K562 (cell line): ENCODE data around the gene TSPAN3. TPM values are rescaled to one million over a fixed set of nuclear protein-coding genes. Genes with fewer than 3 reads are reported as not detected.

Source experiments
- FOXP1 ChIP-seq: sonication (generic); formaldehyde crosslinking; IDR thresholded peaks from 2 replicates; pipeline ENCODE4 v1.8.0; 2022; ENCODE audit warnings: mild to moderate bottlenecking, missing genetic modification reagents
- GABPB2 ChIP-seq: fragments of 250-450 bp; sonication (Bioruptor Pico); conservative IDR thresholded peaks from 2 replicates; pipeline ENCODE4 v1.5.1; 2021; ENCODE audit warnings: mild to moderate bottlenecking
- HDAC1 ChIP-seq, 2 experiments: fragments of 450-650 bp; IDR thresholded peaks; 2 replicates each; pipeline ENCODE4 v1.6.1; 2016 to 2017; ENCODE audit warnings: inconsistent platforms in 1 of 2, mild to moderate bottlenecking in 1 of 2, moderate library complexity in 1 of 2
- MTA2 ChIP-seq: fragments of 450-650 bp; IDR thresholded peaks from 2 replicates; pipeline ENCODE4 v1.6.1; 2016; ENCODE audit warnings: low read depth
- NFIC ChIP-seq: fragments of 450-650 bp; IDR thresholded peaks from 2 replicates; pipeline ENCODE4 v1.6.1; 2017; ENCODE audit warnings: mild to moderate bottlenecking, inconsistent platforms
- PRDM10 ChIP-seq: fragments of 450-650 bp; IDR thresholded peaks from 2 replicates; pipeline ENCODE4 v1.6.1; 2018; ENCODE audit not compliant: partially characterized antibody
- RCOR1 ChIP-seq, 2 experiments: IDR thresholded peaks; 2 replicates each; pipeline ENCODE4 v1.6.1; 2012; ENCODE audit warnings: low read depth in 2 of 2, low read length in 2 of 2, borderline replicate concordance in 1 of 2, improper control_type of control experiment in 1 of 2
- TSHZ1 ChIP-seq: fragments of 250-450 bp; sonication (Bioruptor Pico); IDR thresholded peaks from 2 replicates; pipeline ENCODE4 v1.4.0; 2020; ENCODE audit warnings: mild to moderate bottlenecking, moderate library complexity
- ZNF324 ChIP-seq: fragments of 250-450 bp; sonication (Bioruptor Pico); IDR thresholded peaks from 2 replicates; pipeline ENCODE4 v1.4.0; 2020; ENCODE audit warnings: mild to moderate bottlenecking
- ZNF436 ChIP-seq: fragments of 250-450, 450-650 bp; sonication (Bioruptor Pico); formaldehyde crosslinking; IDR thresholded peaks from 2 replicates; pipeline ENCODE4 v1.7.0; 2020; ENCODE audit warnings: mild to moderate bottlenecking
- polyA plus RNA-seq, 8 experiments: library from polyadenylated mRNA; depleted of rRNA in 4 of 8; stranded (reverse) in 5 of 8; unstranded in 3 of 8; fragments of >200 nt; fragmentation: Nextera tagmentation in 2 of 8; fragmentation: Illumina TruSeq in 1 of 8; extraction: Ambion mirVana in 2 of 8; extraction: Trizol in 1 of 8; gene quantifications; 2 replicates each; pipeline versions ENCODE4 v1.2.1 to v1.2.3, GENCODE V29; 2011 to 2014; ENCODE audit warnings: inconsistent platforms in 1 of 8, missing spikeins in 1 of 8
- total RNA-seq, 7 experiments: library from RNA; depleted of rRNA in 6 of 7; stranded (reverse); fragments of >200 nt in 6 of 7; fragmentation: Illumina TruSeq in 2 of 7; extraction: Trizol in 2 of 7; gene quantifications; 2 replicates each; pipeline versions ENCODE4 v1.2.1 to v1.2.3, GENCODE V29; 2011 to 2021; ENCODE audit warnings: low replicate concordance in 1 of 7
- TF ChIP-seq, protein P1 (sequence below): fragments of 450-650 bp; IDR thresholded peaks from 2 replicates; pipeline ENCODE4 v1.6.1; 2016; ENCODE audit warnings: borderline replicate concordance
- TF ChIP-seq, protein P2 (sequence below): fragments of 200-800 bp; sonication (Bioruptor generic); IDR thresholded peaks from 2 replicates; pipeline ENCODE4 v1.6.1; 2016; ENCODE audit warnings: missing genetic modification characterization, missing compliant biosample characterization

TSPAN3 gene
- total and polyA plus RNA-seq, 9 of the 15 experiments (the other 6 are each of a cell fraction or from before 2014, with no cell fraction given): 14.3 to 144 (median 71.1) TPM

DNA sequence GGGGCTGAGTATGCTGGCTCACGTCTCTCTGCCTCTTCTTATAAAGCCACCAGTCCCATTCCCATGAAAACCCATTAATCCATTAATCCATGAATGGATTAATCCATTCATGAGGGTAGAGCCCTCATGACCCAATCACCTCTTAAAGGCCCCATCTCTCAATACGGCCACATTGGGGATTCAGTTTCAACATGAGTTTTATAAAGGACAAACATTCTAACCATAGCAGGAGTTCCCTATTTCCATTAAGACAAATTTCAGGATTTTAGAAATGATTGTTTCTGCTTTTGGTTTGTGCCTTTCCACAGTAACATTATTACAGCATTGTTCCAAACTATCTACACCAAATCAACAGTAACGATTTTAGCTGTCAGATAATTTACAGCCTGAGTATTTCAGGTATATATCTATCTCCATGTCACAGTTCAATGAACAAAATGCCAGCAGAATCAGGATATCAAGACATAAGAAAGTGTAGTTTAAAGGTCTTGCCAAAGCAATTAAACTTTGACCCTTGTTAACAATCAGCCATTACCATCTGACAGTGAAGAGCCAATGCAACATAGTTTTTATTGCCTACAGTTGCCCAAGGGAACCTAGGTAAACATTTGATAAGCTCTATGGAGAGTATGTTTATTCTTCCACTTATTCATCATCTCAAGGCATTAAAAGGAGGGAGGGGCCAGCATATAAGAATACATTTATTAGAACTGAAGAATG, 3.8 kb downstream of the TSPAN3 start (continued):
- TF ChIP-seq TSHZ1 (CRISPR knock-in tag) (no peak), ZNF324 (CRISPR knock-in tag) (no peak), NFIC (0 out of 2 replicates have a peak, but pooled peaks have one; percentile 21), GABPB2 (CRISPR knock-in tag) (no peak), RCOR1 (IDR thresholded peaks at IDR 0.05; ENCODE audit: borderline replicate concordance in 1 of 2, low read depth in 2 of 2, low read length in 2 of 2) (peak in 1 of 2 experiments; percentile 69; a peak in 2 of 4 replicates), MTA2 (no peak), PRDM10 (peak; percentile 36), FOXP1 (CRISPR knock-in tag) (no peak), HDAC1 (IDR thresholded peaks at IDR 0.05) (peak in 1 of 2 experiments; percentile 20; a peak in 1 of 4 replicates), ZNF436 (CRISPR knock-in tag) (no peak)
- TF ChIP-seq, protein P1, sequence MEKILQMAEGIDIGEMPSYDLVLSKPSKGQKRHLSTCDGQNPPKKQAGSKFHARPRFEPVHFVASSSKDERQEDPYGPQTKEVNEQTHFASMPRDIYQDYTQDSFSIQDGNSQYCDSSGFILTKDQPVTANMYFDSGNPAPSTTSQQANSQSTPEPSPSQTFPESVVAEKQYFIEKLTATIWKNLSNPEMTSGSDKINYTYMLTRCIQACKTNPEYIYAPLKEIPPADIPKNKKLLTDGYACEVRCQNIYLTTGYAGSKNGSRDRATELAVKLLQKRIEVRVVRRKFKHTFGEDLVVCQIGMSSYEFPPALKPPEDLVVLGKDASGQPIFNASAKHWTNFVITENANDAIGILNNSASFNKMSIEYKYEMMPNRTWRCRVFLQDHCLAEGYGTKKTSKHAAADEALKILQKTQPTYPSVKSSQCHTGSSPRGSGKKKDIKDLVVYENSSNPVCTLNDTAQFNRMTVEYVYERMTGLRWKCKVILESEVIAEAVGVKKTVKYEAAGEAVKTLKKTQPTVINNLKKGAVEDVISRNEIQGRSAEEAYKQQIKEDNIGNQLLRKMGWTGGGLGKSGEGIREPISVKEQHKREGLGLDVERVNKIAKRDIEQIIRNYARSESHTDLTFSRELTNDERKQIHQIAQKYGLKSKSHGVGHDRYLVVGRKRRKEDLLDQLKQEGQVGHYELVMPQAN: no peak
- TF ChIP-seq, protein P2, sequence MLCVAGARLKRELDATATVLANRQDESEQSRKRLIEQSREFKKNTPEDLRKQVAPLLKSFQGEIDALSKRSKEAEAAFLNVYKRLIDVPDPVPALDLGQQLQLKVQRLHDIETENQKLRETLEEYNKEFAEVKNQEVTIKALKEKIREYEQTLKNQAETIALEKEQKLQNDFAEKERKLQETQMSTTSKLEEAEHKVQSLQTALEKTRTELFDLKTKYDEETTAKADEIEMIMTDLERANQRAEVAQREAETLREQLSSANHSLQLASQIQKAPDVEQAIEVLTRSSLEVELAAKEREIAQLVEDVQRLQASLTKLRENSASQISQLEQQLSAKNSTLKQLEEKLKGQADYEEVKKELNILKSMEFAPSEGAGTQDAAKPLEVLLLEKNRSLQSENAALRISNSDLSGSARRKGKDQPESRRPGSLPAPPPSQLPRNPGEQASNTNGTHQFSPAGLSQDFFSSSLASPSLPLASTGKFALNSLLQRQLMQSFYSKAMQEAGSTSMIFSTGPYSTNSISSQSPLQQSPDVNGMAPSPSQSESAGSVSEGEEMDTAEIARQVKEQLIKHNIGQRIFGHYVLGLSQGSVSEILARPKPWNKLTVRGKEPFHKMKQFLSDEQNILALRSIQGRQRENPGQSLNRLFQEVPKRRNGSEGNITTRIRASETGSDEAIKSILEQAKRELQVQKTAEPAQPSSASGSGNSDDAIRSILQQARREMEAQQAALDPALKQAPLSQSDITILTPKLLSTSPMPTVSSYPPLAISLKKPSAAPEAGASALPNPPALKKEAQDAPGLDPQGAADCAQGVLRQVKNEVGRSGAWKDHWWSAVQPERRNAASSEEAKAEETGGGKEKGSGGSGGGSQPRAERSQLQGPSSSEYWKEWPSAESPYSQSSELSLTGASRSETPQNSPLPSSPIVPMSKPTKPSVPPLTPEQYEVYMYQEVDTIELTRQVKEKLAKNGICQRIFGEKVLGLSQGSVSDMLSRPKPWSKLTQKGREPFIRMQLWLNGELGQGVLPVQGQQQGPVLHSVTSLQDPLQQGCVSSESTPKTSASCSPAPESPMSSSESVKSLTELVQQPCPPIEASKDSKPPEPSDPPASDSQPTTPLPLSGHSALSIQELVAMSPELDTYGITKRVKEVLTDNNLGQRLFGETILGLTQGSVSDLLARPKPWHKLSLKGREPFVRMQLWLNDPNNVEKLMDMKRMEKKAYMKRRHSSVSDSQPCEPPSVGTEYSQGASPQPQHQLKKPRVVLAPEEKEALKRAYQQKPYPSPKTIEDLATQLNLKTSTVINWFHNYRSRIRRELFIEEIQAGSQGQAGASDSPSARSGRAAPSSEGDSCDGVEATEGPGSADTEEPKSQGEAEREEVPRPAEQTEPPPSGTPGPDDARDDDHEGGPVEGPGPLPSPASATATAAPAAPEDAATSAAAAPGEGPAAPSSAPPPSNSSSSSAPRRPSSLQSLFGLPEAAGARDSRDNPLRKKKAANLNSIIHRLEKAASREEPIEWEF (CRISPR knock-in tag): no peak
